PC-3 (cell line): ENCODE measurements around the gene HOMER3.

ENCODE experiments used
- EZH2 ChIP-seq: fragments of 300-600 bp; sonication (generic); IDR thresholded peaks from one replicate; pipeline ENCODE4 v1.6.1; 2017; ENCODE audit warnings: antibody characterized with exemption, mild to moderate bottlenecking, low read length; ENCODE audit not compliant: unreplicated experiment
- EZH2phosphoT487 ChIP-seq: fragments of 300-600 bp; sonication (generic); IDR thresholded peaks from 2 replicates; pipeline ENCODE4 v1.6.1; 2018; ENCODE audit warnings: mild to moderate bottlenecking, antibody characterized with exemption, low read length, borderline replicate concordance
- TF ChIP-seq, protein P1 (sequence below): fragments of 300-600 bp; sonication (generic); conservative IDR thresholded peaks from 2 replicates; pipeline ENCODE4 v1.5.1; 2017; ENCODE audit warnings: antibody characterized with exemption, low read depth, mild to moderate bottlenecking, low read length

DNA sequence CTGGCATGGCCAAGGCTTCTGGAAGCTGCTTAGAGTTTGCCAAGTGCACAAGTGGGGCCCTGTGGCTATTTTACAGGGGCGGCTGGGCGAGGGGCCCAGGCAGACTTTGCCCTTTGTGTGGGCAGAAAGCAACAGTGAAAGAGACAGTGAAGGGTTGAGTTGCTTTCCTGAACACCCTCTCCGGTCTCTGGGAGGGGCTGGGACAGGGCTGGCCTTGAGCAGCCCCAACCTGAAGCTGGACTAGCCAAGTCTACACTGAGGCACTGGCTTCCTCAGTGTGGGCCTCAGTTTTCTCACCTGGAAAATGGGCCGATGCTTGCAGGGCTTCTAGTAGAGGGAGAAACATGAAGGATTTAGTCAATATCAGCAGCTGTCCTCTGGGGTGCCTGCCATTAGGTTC lies 2.4 kb upstream of the HOMER3 start:
- TF ChIP-seq, protein P1, sequence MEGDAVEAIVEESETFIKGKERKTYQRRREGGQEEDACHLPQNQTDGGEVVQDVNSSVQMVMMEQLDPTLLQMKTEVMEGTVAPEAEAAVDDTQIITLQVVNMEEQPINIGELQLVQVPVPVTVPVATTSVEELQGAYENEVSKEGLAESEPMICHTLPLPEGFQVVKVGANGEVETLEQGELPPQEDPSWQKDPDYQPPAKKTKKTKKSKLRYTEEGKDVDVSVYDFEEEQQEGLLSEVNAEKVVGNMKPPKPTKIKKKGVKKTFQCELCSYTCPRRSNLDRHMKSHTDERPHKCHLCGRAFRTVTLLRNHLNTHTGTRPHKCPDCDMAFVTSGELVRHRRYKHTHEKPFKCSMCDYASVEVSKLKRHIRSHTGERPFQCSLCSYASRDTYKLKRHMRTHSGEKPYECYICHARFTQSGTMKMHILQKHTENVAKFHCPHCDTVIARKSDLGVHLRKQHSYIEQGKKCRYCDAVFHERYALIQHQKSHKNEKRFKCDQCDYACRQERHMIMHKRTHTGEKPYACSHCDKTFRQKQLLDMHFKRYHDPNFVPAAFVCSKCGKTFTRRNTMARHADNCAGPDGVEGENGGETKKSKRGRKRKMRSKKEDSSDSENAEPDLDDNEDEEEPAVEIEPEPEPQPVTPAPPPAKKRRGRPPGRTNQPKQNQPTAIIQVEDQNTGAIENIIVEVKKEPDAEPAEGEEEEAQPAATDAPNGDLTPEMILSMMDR, result no peak
- TF ChIP-seq EZH2 (no peak), EZH2phosphoT487 (no peak)
